Measurements from ENCODE around the gene STXBP5. TPM values are rescaled to one million over a fixed set of nuclear protein-coding genes. Genes with fewer than 3 reads are reported as not detected.

The STXBP5 gene
- total RNA-seq, 1 experiment from 2014 or later: 17.9 TPM

GRCh38 chr6:147166992-147167391 is 37.2 kb upstream of the STXBP5 start:
- no peaks in the 10 kb centered on the region for H3K27me3 ChIP-seq (replicated peaks; ENCODE audit: control insufficient read depth, insufficient read depth, low read length)
- no peaks in the 10 kb centered on the region for H3K36me3 ChIP-seq (ENCODE audit: control insufficient read depth, insufficient read depth, low read length)
- ChIA-PET POLR2A (no interaction called here), CTCF (no interaction called here)
- Mint-ChIP-seq H3K4me3 (ENCODE audit: unreplicated experiment) (no peak overlapping the region), H3K4me1 (ENCODE audit: low read depth, unreplicated experiment) (no peaks in the 10 kb centered on the region), H3K27me3 (ENCODE audit: insufficient read depth, unreplicated experiment) (no peaks in the 10 kb centered on the region), H3K9me3 (ENCODE audit: unreplicated experiment) (no peaks in the 10 kb centered on the region), H3K27ac (ENCODE audit: unreplicated experiment) (no peak overlapping the region), H3K36me3 (ENCODE audit: insufficient read depth, unreplicated experiment) (no peaks in the 10 kb centered on the region)
- no peak for TF ChIP-seq CTCF (IDR thresholded peaks at IDR 0.05; ENCODE audit: insufficient read depth in 1 of 2, low read depth in 1 of 2, low read length in 1 of 2, severe bottlenecking in 1 of 2, unreplicated experiment in 1 of 2)
- no peaks in the 10 kb centered on the region for H3K9me3 ChIP-seq
- H3K4me1 ChIP-seq: no peaks in the 10 kb centered on the region
- no peak overlapping the region for H3K4me3 ChIP-seq (ENCODE audit: low read depth, low read length)
- no peak for DNase-seq
- intact Hi-C loops (cut with micrococcal nuclease; ENCODE audit: unreplicated experiment): no loop called here
- BruUV-seq (replicated peaks): no TSS peak

- intact Hi-C loops (cut with micrococcal nuclease; ENCODE audit: unreplicated experiment): no loop called here
- no peak for DNase-seq
- Mint-ChIP-seq H3K36me3 (ENCODE audit: insufficient read depth, unreplicated experiment) (no peaks in the 10 kb centered on the region), H3K4me3 (ENCODE audit: unreplicated experiment) (no peak overlapping the region), H3K27me3 (ENCODE audit: insufficient read depth, unreplicated experiment) (no peaks in the 10 kb centered on the region), H3K27ac (ENCODE audit: unreplicated experiment) (no peak overlapping the region), H3K4me1 (ENCODE audit: low read depth, unreplicated experiment) (no peaks in the 10 kb centered on the region), H3K9me3 (ENCODE audit: unreplicated experiment) (no peaks in the 10 kb centered on the region)
- Histone ChIP-seq H3K27me3 (replicated peaks; ENCODE audit: control insufficient read depth, insufficient read depth, low read length) (no peaks in the 10 kb centered on the region), H3K9me3 (no peaks in the 10 kb centered on the region), H3K36me3 (ENCODE audit: control insufficient read depth, insufficient read depth, low read length) (no peaks in the 10 kb centered on the region), H3K4me1 (no peaks in the 10 kb centered on the region), H3K4me3 (ENCODE audit: low read depth, low read length) (no peak overlapping the region)
- ChIA-PET POLR2A (no interaction called here), CTCF (no interaction called here)
- BruUV-seq (replicated peaks): no TSS peak
- TF ChIP-seq CTCF (IDR thresholded peaks at IDR 0.05; ENCODE audit: insufficient read depth in 1 of 2, low read depth in 1 of 2, low read length in 1 of 2, severe bottlenecking in 1 of 2, unreplicated experiment in 1 of 2): no peak
Observed at GRCh38 chr6:147167576-147168461, 36.4 kb upstream of the STXBP5 start.

GRCh38 chr6:147169529-147169928 is 34.7 kb upstream of the STXBP5 start:
- no peaks in the 10 kb centered on the region for H3K27me3 Mint-ChIP-seq (ENCODE audit: insufficient read depth, unreplicated experiment)
- H3K4me3 ChIP-seq (ENCODE audit: low read depth, low read length): no peak overlapping the region
- no peaks in the 10 kb centered on the region for H3K9me3 Mint-ChIP-seq (ENCODE audit: unreplicated experiment)
- no TSS peak for BruUV-seq (replicated peaks)
- no peaks in the 10 kb centered on the region for H3K27me3 ChIP-seq (replicated peaks; ENCODE audit: control insufficient read depth, insufficient read depth, low read length)
- TF ChIP-seq CTCF (IDR thresholded peaks at IDR 0.05; ENCODE audit: insufficient read depth in 1 of 2, low read depth in 1 of 2, low read length in 1 of 2, severe bottlenecking in 1 of 2, unreplicated experiment in 1 of 2): no peak
- no peak for DNase-seq
- no peaks in the 10 kb centered on the region for H3K36me3 ChIP-seq (ENCODE audit: control insufficient read depth, insufficient read depth, low read length)
- POLR2A ChIA-PET: no interaction called here
- intact Hi-C loops (cut with micrococcal nuclease; ENCODE audit: unreplicated experiment): no loop called here
- no peaks in the 10 kb centered on the region for H3K9me3 ChIP-seq
- CTCF ChIA-PET: no interaction called here
- H3K4me1 ChIP-seq: no peaks in the 10 kb centered on the region
- H3K27ac Mint-ChIP-seq (ENCODE audit: unreplicated experiment): no peak overlapping the region
- H3K4me3 Mint-ChIP-seq (ENCODE audit: unreplicated experiment): no peak overlapping the region
- no peaks in the 10 kb centered on the region for H3K4me1 Mint-ChIP-seq (ENCODE audit: low read depth, unreplicated experiment)
- no peaks in the 10 kb centered on the region for H3K36me3 Mint-ChIP-seq (ENCODE audit: insufficient read depth, unreplicated experiment)

Data from Caco-2 (cell line).